HepG2 (cell line): ENCODE data around the gene IMMT. TPM values are rescaled to one million over a fixed set of nuclear protein-coding genes. Genes with fewer than 3 reads are reported as not detected.

Experiments used
- ATAC-seq: fragments of 200-7000 bp; cut with Tn5 transposase; 3 replicates; pipeline ENCODE4 v1.9.1; 2020; ENCODE audit warnings: mild to moderate bottlenecking, moderate library complexity
- BruUV-seq: library from RNA; stranded (reverse); fragments of 400-500 nt; replicated peaks from 2 replicates; lab custom pipeline; 2021; lab: Mats Ljungman, UMichigan
- CTCF ChIA-PET: fragments of 300-600 bp; formaldehyde crosslinking; extraction: SDS; loops from one replicate; lab custom pipeline; 2021; ENCODE audit warnings: low total read pairs, inconsistent platforms, low intra/inter-chr PET ratio; lab: Yijun Ruan, JAX
- POLR2A ChIA-PET: fragments of 350-600 bp; sonication (Branson Sonifier 250); formaldehyde crosslinking; loops from one replicate; lab custom pipeline; 2020; ENCODE audit warnings: antibody characterized with exemption, inconsistent platforms; lab: Yijun Ruan, JAX
- DNase-seq: peaks from one replicate; pipeline ENCODE4 v3.0.0-alpha.2; 2015; ENCODE audit warnings: low spot score
- FAIRE-seq: peaks from 3 replicates; lab custom pipeline; 2011; peaks lifted over from hg19 to GRCh38; lab: Jason Lieb, UNC
- H2AFZ ChIP-seq: one replicate; pipeline ENCODE4 v1.6.1; 2011; ENCODE audit warnings: low read length, inconsistent platforms
- H3K27ac ChIP-seq: fragments of 300-600 bp; 3 replicates; pipeline ENCODE4 v1.8.0; 2011; ENCODE audit warnings: mixed run types, mild to moderate bottlenecking, mixed read lengths, low read length, inconsistent platforms; ENCODE audit not compliant: insufficient read depth; ENCODE audit errors: extremely low read length
- H3K27me3 ChIP-seq, 2 experiments: fragments of 200-600 bp in 1 of 2; 2 replicates in 1 of 2; 3 replicates in 1 of 2; pipeline versions ENCODE4 v1.6.0 to v1.8.0; 2011; ENCODE audit warnings: low read length in 2 of 2, mild to moderate bottlenecking in 2 of 2, moderate library complexity in 2 of 2, inconsistent platforms in 1 of 2; ENCODE audit not compliant: insufficient read depth in 2 of 2, control insufficient read depth in 1 of 2
- H3K36me3 ChIP-seq, 2 experiments: fragments of 200-600 bp in 1 of 2; replicated peaks in 1 of 2; 2 replicates in 1 of 2; 3 replicates in 1 of 2; pipeline versions ENCODE4 v1.5.1 to v1.8.0; 2011; ENCODE audit warnings: low read length in 2 of 2, inconsistent platforms in 1 of 2; ENCODE audit not compliant: insufficient read depth in 2 of 2, control insufficient read depth in 1 of 2
- H3K4me1 ChIP-seq: 2 replicates; pipeline ENCODE4 v1.5.1; 2012; ENCODE audit warnings: low read length, inconsistent platforms; ENCODE audit not compliant: insufficient read depth
- H3K4me2 ChIP-seq: 2 replicates; pipeline ENCODE4 v1.6.0; 2011; ENCODE audit warnings: low read depth, low read length, inconsistent platforms
- H3K4me3 ChIP-seq, 3 experiments: fragments of 200-600 bp in 1 of 3; sonication (generic), shearing (Covaris generic) in 1 of 3; replicated peaks in 1 of 3; 2 replicates each; pipeline ENCODE4 v1.5.1; 2011 to 2016; ENCODE audit warnings: low read length in 3 of 3, inconsistent platforms in 2 of 3, low read depth in 2 of 3, mild to moderate bottlenecking in 2 of 3, control low read depth in 1 of 3, mixed read lengths in 1 of 3; ENCODE audit not compliant: insufficient read depth in 1 of 3
- H3K79me2 ChIP-seq: one replicate; pipeline ENCODE4 v1.6.1; 2011; ENCODE audit warnings: low read length, inconsistent platforms; ENCODE audit not compliant: insufficient read depth
- H3K9ac ChIP-seq: 2 replicates; pipeline ENCODE4 v1.6.0; 2011; ENCODE audit warnings: mild to moderate bottlenecking, low read depth, low read length, inconsistent platforms; ENCODE audit not compliant: insufficient read depth
- H3K9me3 ChIP-seq: 2 replicates; pipeline ENCODE4 v1.5.1; 2012; ENCODE audit warnings: mild to moderate bottlenecking, low read length
- H4K20me1 ChIP-seq: 2 replicates; pipeline ENCODE4 v1.6.0; 2011; ENCODE audit warnings: inconsistent platforms, mild to moderate bottlenecking, low read length, moderate library complexity; ENCODE audit not compliant: insufficient read depth
- MAFK ChIP-seq, 2 experiments: IDR thresholded peaks in 1 of 2; conservative IDR thresholded peaks in 1 of 2; 2 replicates each; pipeline ENCODE4 v1.6.1; 2011; ENCODE audit warnings: improper control_type of control experiment in 2 of 2, low read length in 2 of 2
- TFE3 ChIP-seq: IDR thresholded peaks from 2 replicates; pipeline ENCODE4 v1.6.1; 2016
- WGBS: methylation state at CpG from one replicate; pipeline ENCODE4 v1.1.6; 2017; ENCODE audit warnings: low lambda C conversion rate; 5-methylcytosine and 5-hydroxymethylcytosine counted together
- in situ Hi-C: cut with HindIII; loops from 2 replicates; pipeline ENCODE4 v1.10.0; 2017; ENCODE audit warnings: low pct_unique_long_range_greater_than_20kb; ENCODE audit not compliant: extremely low pct_ligation_motif_present
- intact Hi-C: fragments of 100-400 bp; cut with micrococcal nuclease; formaldehyde crosslinking; loops from one replicate; pipeline ENCODE4 v1.10.0; 2022; ENCODE audit not compliant: unreplicated experiment
- polyA plus RNA-seq, 8 experiments: library from polyadenylated mRNA; depleted of rRNA in 3 of 8; stranded (reverse) in 7 of 8; unstranded in 1 of 8; fragments of >200 nt; fragmentation: Illumina TruSeq in 4 of 8; extraction: Trizol in 4 of 8; gene quantifications; 2 replicates each; pipeline versions ENCODE4 v1.2.1 to v1.2.3, GENCODE V29; 2011 to 2016; ENCODE audit warnings: low read depth in 4 of 8, missing spikeins in 1 of 8, mixed read lengths in 1 of 8; ENCODE audit not compliant: insufficient read depth in 1 of 8
- total RNA-seq, 5 experiments: library from RNA; depleted of rRNA; stranded (reverse); fragments of >200 nt; fragmentation: Illumina TruSeq; extraction: Trizol; gene quantifications; 2 replicates each; pipeline ENCODE4 v1.2.3, GENCODE V29; 2016; ENCODE audit warnings: low read depth in 1 of 5
- TF ChIP-seq, protein P1 (sequence below): sonication (generic); formaldehyde crosslinking; IDR thresholded peaks from 2 replicates; pipeline ENCODE4 v1.9.0; 2021; ENCODE audit warnings: mild to moderate bottlenecking, missing genetic modification reagents

IMMT gene
- total and polyA plus RNA-seq, 2 of the 13 experiments (the other 11 are each of a cell fraction or from before 2014, with no cell fraction given) = 63.5 to 119 TPM

GRCh38 chr2:86202702-86203101 lies 7.4 kb upstream of the IMMT start (continued):
- TF ChIP-seq, protein P1, sequence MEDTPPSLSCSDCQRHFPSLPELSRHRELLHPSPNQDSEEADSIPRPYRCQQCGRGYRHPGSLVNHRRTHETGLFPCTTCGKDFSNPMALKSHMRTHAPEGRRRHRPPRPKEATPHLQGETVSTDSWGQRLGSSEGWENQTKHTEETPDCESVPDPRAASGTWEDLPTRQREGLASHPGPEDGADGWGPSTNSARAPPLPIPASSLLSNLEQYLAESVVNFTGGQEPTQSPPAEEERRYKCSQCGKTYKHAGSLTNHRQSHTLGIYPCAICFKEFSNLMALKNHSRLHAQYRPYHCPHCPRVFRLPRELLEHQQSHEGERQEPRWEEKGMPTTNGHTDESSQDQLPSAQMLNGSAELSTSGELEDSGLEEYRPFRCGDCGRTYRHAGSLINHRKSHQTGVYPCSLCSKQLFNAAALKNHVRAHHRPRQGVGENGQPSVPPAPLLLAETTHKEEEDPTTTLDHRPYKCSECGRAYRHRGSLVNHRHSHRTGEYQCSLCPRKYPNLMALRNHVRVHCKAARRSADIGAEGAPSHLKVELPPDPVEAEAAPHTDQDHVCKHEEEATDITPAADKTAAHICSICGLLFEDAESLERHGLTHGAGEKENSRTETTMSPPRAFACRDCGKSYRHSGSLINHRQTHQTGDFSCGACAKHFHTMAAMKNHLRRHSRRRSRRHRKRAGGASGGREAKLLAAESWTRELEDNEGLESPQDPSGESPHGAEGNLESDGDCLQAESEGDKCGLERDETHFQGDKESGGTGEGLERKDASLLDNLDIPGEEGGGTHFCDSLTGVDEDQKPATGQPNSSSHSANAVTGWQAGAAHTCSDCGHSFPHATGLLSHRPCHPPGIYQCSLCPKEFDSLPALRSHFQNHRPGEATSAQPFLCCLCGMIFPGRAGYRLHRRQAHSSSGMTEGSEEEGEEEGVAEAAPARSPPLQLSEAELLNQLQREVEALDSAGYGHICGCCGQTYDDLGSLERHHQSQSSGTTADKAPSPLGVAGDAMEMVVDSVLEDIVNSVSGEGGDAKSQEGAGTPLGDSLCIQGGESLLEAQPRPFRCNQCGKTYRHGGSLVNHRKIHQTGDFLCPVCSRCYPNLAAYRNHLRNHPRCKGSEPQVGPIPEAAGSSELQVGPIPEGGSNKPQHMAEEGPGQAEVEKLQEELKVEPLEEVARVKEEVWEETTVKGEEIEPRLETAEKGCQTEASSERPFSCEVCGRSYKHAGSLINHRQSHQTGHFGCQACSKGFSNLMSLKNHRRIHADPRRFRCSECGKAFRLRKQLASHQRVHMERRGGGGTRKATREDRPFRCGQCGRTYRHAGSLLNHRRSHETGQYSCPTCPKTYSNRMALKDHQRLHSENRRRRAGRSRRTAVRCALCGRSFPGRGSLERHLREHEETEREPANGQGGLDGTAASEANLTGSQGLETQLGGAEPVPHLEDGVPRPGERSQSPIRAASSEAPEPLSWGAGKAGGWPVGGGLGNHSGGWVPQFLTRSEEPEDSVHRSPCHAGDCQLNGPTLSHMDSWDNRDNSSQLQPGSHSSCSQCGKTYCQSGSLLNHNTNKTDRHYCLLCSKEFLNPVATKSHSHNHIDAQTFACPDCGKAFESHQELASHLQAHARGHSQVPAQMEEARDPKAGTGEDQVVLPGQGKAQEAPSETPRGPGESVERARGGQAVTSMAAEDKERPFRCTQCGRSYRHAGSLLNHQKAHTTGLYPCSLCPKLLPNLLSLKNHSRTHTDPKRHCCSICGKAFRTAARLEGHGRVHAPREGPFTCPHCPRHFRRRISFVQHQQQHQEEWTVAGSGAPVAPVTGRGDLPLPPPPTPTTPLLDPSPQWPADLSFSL (CRISPR knock-in tag) = no peak

GRCh38 chr2:86202336-86202692 lies 7.1 kb upstream of the IMMT start:
- FAIRE-seq = no peak
- no peak overlapping the region for H3K4me2 ChIP-seq
- H3K4me1 ChIP-seq = peaks cover 41% of the 10 kb centered on the region
- peaks cover 46% of the 10 kb centered on the region for H3K79me2 ChIP-seq
- H4K20me1 ChIP-seq = 0 out of 2 replicates have a peak, but pooled peaks cover 5% of the 10 kb centered on the region
- no peak for DNase-seq
- CTCF ChIA-PET = no interaction called here
- no peaks in the 10 kb centered on the region; a peak in 1 of 5 replicates for H3K27me3 ChIP-seq
- no peak overlapping the region for H2AFZ ChIP-seq
- TF ChIP-seq MAFK (conservative IDR thresholded peaks at IDR 0.05 in 1 of 2, IDR thresholded peaks at IDR 0.05 in 1 of 2; ENCODE audit: low read length in 2 of 2) (peak; percentile 14 to 30; a peak in 1 of 4 replicates), TFE3 (CRISPR knock-in tag) (no peak)
- no TSS peak for BruUV-seq
- no peaks in the 10 kb centered on the region for H3K9me3 ChIP-seq
- no peak overlapping the region for H3K27ac ChIP-seq
- in situ Hi-C loops = no loop called here
- peaks cover 6 to 23% of the 10 kb centered on the region in 2 experiments for H3K36me3 ChIP-seq
- ATAC-seq = no peak
- intact Hi-C loops = no loop called here
- no peak overlapping the region for H3K9ac ChIP-seq
- no peak overlapping the region for H3K4me3 ChIP-seq
- 96% methylated on average over 2 of the region's 2 CpGs for WGBS
- POLR2A ChIA-PET = interaction anchor here (0.6 kb wide), 1 partner anchor 425 kb away, joined by 3 read pairs; no protein-coding TSS in a partner anchor
